Transverse colon (tissue), 4 donors: ENCODE data around the gene DOCK1. TPM values are rescaled to one million over a fixed set of nuclear protein-coding genes. Genes with fewer than 3 reads are reported as not detected.

Experiments used
- DNase-seq: peaks from one replicate; pipeline ENCODE4 v3.0.0-alpha.2; 2019
- H3K27ac ChIP-seq, 4 donors: fragments of 200-600 bp; sonication (generic); 2 replicates each; pipeline ENCODE4 v1.5.1; 2016 to 2018; ENCODE audit warnings: inconsistent platforms in 4 of 4
- H3K27me3 ChIP-seq: fragments of 200-600 bp; sonication (generic); 2 replicates; pipeline ENCODE4 v1.5.1; 2017; ENCODE audit warnings: inconsistent platforms
- H3K36me3 ChIP-seq, 4 donors: fragments of 200-600 bp; sonication (generic); 2 replicates each; pipeline ENCODE4 v1.5.1; 2017 to 2019; ENCODE audit warnings: inconsistent platforms in 4 of 4
- H3K4me1 ChIP-seq, 4 donors: fragments of 200-600 bp; sonication (generic); 2 replicates each; pipeline ENCODE4 v1.5.1; 2017 to 2020; ENCODE audit warnings: inconsistent platforms in 4 of 4
- H3K4me3 ChIP-seq, 4 donors: fragments of 200-600 bp; sonication (generic); 1 replicate in 1 of 4; 2 replicates in 3 of 4; pipeline versions ENCODE4 v1.5.1 to v1.6.1; 2017 to 2019; ENCODE audit warnings: inconsistent platforms in 4 of 4
- H3K9me3 ChIP-seq, 2 donors: fragments of 200-600 bp; sonication (generic); 2 replicates each; pipeline ENCODE4 v1.5.1; 2017 to 2019; ENCODE audit warnings: inconsistent platforms in 2 of 2
- EP300 ChIP-seq: sonication (generic); formaldehyde crosslinking; IDR thresholded peaks from one replicate; pipeline ENCODE4 v1.6.1; 2017; ENCODE audit warnings: antibody characterized with exemption, low read depth
- POLR2A ChIP-seq: fragments of 450-650 bp; IDR thresholded peaks from one replicate; pipeline ENCODE4 v1.6.1; 2016; ENCODE audit warnings: antibody characterized with exemption, mild to moderate bottlenecking, moderate library complexity
- POLR2AphosphoS5 ChIP-seq, 3 donors: sonication (generic); formaldehyde crosslinking; IDR thresholded peaks; one replicate each; pipeline ENCODE4 v1.6.1; 2016; ENCODE audit warnings: antibody characterized with exemption in 3 of 3
- WGBS, 2 donors: methylation state at CpG; one replicate each; pipeline ENCODE4 v1.1.5; 2018; ENCODE audit warnings: low coverage in 1 of 2; 5-methylcytosine and 5-hydroxymethylcytosine counted together
- in situ Hi-C, 4 donors: fragments of 200-750 bp; cut with MboI; loops; one replicate each; pipeline versions ENCODE4 v1.15.0 to v1.15.1; 2017; ENCODE audit warnings: low sequenced_read_pairs in 3 of 4, low pct_ligation_motif_present in 1 of 4, low pct_unique_long_range_greater_than_20kb in 1 of 4
- intact Hi-C: fragments of 100-400 bp; cut with DNase I; formaldehyde crosslinking; loops from one replicate; pipeline ENCODE4 v1.15.1; 2023; ENCODE audit warnings: low total_unique reads
- total RNA-seq, 4 donors: library from RNA; depleted of rRNA; stranded (reverse); fragments of >200 nt; gene quantifications; one replicate each; pipeline ENCODE4 v1.1.0, GENCODE V29; 2016
- TF ChIP-seq, protein P1 (sequence below), 5 experiments: fragments of 200-600 bp in 3 of 5; fragments of 450-650 bp in 2 of 5; sonication (generic) in 3 of 5; IDR thresholded peaks; 1 replicate in 2 of 5; 2 replicates in 3 of 5; pipeline ENCODE4 v1.5.1; 2016 to 2017; ENCODE audit warnings: antibody characterized with exemption in 5 of 5, inconsistent platforms in 3 of 5, mild to moderate bottlenecking in 2 of 5, moderate library complexity in 1 of 5

DOCK1 gene
- total RNA-seq, 4 donors from 2014 or later, result 75.1 to 200 (median 92.5) TPM

DNA sequence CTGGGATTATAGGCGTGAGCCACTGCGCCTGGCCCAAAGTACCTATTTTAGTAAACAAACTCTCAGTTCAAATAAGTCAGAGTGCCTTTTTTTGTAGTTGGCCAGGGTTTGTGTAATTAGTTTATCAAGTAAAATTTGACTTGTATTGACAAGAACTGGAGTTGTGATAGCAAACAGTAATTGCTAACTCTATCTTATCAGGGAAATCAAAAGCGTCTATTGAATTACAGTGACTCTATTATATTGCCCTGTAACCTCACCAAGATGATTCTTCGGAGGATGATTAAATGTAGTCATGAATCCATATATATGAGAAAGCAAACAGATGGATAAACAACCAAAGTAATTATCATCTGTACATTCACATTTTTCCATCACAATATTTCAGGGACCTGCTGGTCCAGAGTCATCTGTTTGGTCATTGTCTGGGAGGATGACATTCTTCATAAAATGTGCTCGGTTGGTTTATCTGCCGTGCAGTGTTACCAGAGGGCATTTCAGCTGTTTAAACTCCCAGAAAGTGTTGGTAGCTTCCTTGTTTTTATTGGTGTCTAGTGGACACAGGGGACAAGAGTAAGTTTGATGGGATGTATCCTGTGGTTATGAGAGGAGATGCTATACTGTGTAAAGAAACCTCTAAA lies 35.6 kb downstream of the DOCK1 start:
- no peaks in the 10 kb centered on the region for H3K9me3 ChIP-seq
- intact Hi-C loops, result no loop called here
- no peaks in the 10 kb centered on the region for H3K4me1 ChIP-seq
- DNase-seq, result no peak
- in situ Hi-C loops, result no loop called here
- TF ChIP-seq POLR2AphosphoS5 (IDR thresholded peaks at IDR 0.05), result no peak
- TF ChIP-seq, protein P1, sequence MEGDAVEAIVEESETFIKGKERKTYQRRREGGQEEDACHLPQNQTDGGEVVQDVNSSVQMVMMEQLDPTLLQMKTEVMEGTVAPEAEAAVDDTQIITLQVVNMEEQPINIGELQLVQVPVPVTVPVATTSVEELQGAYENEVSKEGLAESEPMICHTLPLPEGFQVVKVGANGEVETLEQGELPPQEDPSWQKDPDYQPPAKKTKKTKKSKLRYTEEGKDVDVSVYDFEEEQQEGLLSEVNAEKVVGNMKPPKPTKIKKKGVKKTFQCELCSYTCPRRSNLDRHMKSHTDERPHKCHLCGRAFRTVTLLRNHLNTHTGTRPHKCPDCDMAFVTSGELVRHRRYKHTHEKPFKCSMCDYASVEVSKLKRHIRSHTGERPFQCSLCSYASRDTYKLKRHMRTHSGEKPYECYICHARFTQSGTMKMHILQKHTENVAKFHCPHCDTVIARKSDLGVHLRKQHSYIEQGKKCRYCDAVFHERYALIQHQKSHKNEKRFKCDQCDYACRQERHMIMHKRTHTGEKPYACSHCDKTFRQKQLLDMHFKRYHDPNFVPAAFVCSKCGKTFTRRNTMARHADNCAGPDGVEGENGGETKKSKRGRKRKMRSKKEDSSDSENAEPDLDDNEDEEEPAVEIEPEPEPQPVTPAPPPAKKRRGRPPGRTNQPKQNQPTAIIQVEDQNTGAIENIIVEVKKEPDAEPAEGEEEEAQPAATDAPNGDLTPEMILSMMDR (IDR thresholded peaks at IDR 0.05), result no peak
- no peak for TF ChIP-seq EP300
- no peak for TF ChIP-seq POLR2A
- 75 to 80% methylated on average over 3 to 6 of the region's 6 CpGs for WGBS, 2 donors
- no peak overlapping the region for H3K27ac ChIP-seq
- H3K27me3 ChIP-seq, result no peaks in the 10 kb centered on the region
- no peak overlapping the region for H3K4me3 ChIP-seq
- no peaks in the 10 kb centered on the region for H3K36me3 ChIP-seq

DNA sequence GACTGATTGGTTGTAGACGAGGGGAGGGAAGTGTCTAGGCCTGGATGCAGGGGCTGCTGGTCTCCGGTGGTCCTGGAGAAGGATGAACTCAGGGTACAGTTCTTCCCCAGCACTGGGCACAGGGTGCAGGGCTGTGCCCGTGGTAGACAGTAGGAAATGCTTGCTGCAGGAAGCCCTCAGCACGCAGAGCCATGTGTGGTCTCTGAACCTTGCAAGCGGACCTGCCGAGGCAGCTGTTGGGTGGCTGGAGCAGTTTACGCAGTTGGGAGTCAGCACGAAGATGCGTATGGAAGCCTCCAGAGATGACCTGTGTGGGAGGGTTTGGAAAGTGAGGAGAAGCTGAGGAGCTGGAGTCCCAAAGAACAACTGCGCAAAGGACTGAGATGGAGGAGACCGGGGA lies 39.0 kb downstream of the DOCK1 start:
- DNase-seq, result no peak
- intact Hi-C loops, result no loop called here
- whole genome bisulfite sequencing, 2 donors, result 86 to 100% methylated on average over 7 to 11 of the region's 11 CpGs
- Histone ChIP-seq H3K36me3 (no peaks in the 10 kb centered on the region), H3K4me1 (no peaks in the 10 kb centered on the region), H3K9me3 (no peaks in the 10 kb centered on the region), H3K27me3 (no peaks in the 10 kb centered on the region), H3K27ac (no peak overlapping the region), H3K4me3 (no peak overlapping the region)
- in situ Hi-C loops, result no loop called here
- TF ChIP-seq POLR2A (no peak), POLR2AphosphoS5 (IDR thresholded peaks at IDR 0.05) (no peak), EP300 (no peak)
- TF ChIP-seq, protein P1 (IDR thresholded peaks at IDR 0.05), result no peak

DNA sequence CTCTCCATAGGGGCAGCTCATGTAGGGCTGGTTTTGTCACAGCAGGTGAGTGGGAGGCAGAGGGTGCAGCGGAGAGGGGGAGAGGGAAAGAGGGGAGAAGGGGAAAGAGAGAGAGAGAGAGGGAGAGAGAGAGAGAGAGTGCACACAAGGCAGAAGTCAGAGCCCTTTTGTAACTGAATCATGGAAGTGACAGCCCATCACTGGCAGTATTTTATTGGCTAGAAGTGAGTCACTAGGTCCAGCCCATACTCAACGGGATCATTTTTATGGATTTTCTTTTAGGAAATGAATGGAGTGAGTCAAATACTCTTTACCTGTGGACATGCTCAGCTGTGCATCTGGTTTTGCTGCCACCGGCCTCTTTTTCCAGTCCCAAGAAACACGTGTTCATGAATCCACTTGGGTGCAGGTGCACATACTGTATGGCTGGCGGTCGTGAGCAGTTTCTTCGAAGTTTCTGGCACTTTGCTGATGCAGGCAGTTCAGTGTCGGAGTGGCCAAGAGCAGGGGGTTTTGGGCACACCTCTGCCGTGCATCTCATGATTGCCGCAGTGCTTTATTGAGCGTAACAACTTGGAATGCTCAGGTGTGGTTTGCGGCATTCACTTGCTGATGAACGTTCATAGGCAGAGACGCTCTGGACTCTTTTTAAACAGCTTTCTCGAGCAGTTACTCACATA lies 40.3 kb downstream of the DOCK1 start:
- in situ Hi-C loops, result no loop called here
- 87% methylated on average over 11 to 15 of the region's 15 CpGs for WGBS, 2 donors
- Histone ChIP-seq H3K4me1 (no peaks in the 10 kb centered on the region), H3K27me3 (no peaks in the 10 kb centered on the region), H3K9me3 (no peaks in the 10 kb centered on the region), H3K4me3 (no peak overlapping the region), H3K36me3 (no peaks in the 10 kb centered on the region), H3K27ac (no peak overlapping the region)
- TF ChIP-seq POLR2AphosphoS5 (IDR thresholded peaks at IDR 0.05), result no peak
- no peak for DNase-seq
- intact Hi-C loops, result no loop called here

DNA sequence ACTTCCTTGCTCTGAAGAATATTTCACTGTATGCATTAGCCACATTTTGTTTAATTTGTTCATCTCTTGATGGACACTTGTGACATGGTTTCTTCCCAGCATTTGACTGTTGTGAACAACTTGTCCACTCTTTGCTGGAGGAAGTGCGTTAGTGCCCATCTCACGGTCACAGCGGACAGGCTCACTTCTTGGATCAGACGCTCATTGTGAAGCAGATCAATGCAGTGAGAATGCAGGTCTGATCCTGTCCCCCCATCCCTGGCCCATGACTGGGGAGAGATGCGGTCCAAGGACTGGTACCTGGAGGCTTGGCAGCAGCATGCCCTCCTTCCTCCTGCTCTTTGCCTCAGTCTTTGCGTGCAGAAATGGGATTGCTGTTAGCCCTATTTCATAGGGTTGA lies 41.5 kb downstream of the DOCK1 start:
- WGBS, 2 donors, result 97 to 100% methylated on average over 1 to 6 of the region's 6 CpGs
- in situ Hi-C loops, result no loop called here
- Histone ChIP-seq H3K27ac (no peak overlapping the region), H3K27me3 (no peaks in the 10 kb centered on the region), H3K9me3 (no peaks in the 10 kb centered on the region), H3K4me1 (no peaks in the 10 kb centered on the region), H3K36me3 (no peaks in the 10 kb centered on the region), H3K4me3 (no peak overlapping the region)
- intact Hi-C loops, result no loop called here
- TF ChIP-seq, protein P1 (IDR thresholded peaks at IDR 0.05), result no peak
- TF ChIP-seq POLR2A, result no peak
- no peak for TF ChIP-seq POLR2AphosphoS5 (IDR thresholded peaks at IDR 0.05)
- TF ChIP-seq EP300, result no peak
- DNase-seq, result no peak
